ENCODE results near the gene AK4.

Gene AK4

DNA sequence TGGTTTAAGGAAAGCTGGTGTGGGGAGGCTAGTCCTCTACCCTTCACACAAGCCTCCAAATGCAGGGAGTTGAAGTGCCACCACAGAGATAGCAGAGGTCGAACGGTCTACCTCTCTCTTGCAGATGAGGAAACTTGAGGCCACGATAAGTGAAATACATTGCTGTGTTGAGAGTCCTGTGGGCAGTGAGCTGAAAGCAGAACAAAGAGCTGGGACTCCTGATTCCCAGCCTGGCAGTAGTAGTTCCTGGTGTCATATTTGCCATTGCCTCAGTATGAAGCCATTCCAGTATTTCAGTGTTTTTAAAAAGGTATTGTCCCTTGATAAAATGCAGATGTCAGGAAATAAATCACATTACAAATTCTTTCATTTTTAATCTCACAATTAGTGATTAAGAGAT is 28.6 kb downstream of the AK4 start:
- DNase-seq: no peak

DNA sequence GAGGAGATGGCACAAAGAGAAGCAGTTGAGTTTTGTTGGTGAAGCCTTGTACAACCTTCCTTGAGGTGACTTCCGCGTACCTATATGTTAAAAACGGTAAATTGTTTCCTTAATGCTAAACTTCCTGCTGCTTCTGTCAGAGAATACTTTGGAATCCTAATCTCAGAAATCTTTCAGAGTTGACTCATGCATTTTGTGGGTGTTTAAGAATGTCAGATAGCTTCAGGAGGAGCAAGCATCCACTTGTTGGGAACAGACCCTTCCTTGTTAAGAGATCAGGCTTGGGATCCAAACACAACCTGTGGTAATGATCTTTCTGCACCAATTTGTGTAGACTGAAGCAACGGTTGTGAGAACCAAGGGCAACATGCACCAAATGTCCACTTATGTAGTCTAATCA is 29.5 kb downstream of the AK4 start:
- no peak for DNase-seq

- DNase-seq: no peak
Measured at GRCh38 chr1:65178235-65178634, 30.2 kb downstream of the AK4 start.

GRCh38 chr1:65179148-65179547 is 31.1 kb downstream of the AK4 start:
- no peak for DNase-seq

DNA sequence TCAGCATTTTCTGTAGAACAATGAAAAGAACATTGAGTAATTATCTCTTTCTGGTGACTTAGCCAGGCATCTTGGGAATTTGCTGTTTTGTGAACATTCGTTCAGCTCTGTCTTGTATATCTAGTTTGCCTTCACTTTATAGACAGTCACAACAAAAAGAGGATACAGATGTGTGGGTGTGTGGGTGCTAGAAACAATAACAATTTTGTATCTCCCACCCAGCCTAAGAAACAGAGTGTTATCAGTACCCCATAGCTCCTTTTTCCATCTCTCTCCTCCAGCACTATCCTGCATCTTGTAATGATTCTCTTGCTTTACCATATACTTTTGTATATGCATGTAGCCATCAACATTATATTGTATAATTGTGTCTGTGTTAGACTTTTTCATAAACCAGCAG is 33.0 kb downstream of the AK4 start:
- no peak for DNase-seq

- no peak for DNase-seq
Measured at GRCh38 chr1:65182658-65183268, 34.8 kb downstream of the AK4 start.

- no peak for DNase-seq
Measured at GRCh38 chr1:65189576-65190115, 41.6 kb downstream of the AK4 start.

DNA sequence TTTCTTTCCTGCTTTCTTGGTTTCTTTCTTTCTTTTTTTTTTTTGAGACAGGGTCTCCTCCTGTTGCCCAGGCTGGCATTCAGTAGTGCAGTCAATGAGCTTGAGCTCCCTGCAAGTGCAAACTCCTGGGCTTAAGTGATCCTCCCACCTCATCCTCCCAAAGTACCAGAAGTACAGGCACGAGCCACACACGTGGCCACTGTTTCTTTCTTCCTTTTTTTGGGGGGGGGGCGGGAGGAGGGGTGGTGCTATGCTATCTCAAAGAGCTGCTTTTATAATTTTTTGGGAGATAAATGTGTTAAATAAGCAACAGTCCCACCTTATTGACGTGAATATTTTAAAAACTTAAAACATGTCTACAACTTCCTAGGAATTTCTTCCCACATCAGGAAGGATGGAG is 42.2 kb downstream of the AK4 start:
- DNase-seq: no peak

DNA sequence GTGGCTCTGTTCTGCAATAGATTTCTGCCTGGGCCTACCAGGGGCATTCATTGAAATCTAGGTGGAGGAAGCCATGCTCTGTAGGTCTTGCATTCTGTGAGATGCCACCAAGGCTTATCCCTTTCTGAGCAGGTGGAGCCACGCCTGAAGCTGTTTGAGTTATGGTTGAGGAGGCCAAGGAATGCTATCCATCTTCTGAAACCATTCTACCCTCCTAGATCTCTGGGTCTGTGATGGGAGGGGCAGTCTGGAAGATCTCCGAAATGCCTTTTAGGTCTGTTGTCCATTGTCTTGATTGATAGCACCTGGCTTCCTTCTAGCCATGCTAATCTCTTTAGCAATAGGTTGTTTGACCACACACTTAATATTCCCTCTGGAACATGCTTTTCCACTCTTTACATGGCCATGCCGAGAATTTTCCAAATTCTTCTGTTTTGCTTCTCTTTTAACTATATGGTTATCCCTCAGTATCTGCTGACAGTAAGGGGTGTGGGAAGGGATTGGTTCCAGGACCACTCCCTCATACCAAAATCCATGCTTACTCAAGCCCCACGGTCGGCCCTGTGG is 45.2 kb downstream of the AK4 start:
- no peak for DNase-seq

- DNase-seq: no peak
Measured at GRCh38 chr1:65195495-65196417, 47.8 kb downstream of the AK4 start.

DNA sequence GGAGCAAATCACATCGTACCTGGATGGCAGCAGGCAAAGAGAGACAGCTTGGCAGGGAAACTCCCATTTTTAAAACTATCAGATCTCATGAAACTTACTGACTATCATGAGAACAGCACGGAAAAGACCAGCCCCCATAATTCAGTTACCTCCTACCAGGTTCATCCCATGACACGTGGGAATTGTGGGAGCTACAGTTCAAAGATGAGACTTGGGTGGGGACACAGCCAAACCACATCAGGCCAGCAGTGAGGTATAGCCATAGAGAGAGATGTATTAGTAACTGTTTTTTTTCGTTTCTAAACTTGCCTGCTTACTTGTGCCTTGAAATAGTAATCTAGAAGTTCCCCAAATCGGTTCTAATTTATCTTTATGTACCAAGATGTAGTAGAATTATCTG is 48.9 kb downstream of the AK4 start:
- no peak for DNase-seq

DNA sequence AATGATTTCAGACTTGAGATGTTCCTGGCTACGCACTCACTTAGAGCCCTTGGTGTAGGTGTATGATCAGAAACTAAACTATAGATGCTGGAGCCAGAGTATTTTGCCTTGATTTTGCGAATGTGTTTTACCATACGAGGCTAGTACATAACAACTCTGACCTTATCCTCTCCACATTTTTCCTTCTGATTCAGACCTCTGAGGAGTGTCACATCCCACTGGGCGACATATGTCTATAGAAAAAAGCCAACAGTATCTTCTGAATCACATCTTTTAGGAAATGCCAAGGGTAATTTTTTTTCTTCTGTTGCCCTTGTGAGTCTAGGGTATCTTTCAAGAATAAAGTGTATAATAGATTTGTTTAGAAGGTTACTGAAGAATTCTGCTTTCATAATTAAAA is 49.6 kb downstream of the AK4 start:
- DNase-seq: no peak

- no peak for DNase-seq
Measured at GRCh38 chr1:65198096-65198495, 50.1 kb downstream of the AK4 start.

DNA sequence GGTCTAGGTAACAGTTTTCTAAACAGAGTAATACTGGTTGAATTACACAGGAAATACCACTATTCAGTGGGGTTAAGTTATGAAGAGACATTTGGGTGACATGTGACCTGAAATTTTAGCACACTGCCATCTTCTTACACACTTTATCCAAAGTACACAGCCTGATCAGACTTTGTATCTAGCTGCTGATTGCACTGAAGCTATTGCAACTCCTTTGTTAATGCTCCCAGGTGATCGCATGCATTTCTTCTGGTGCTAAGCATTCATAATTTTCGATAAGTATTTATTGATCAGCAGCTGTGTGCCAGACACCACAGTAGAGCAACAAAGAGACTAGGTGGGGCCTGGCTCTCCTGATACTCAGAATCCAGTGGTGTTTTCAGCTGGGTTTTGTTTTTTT is 52.4 kb downstream of the AK4 start:
- DNase-seq: no peak

DNA sequence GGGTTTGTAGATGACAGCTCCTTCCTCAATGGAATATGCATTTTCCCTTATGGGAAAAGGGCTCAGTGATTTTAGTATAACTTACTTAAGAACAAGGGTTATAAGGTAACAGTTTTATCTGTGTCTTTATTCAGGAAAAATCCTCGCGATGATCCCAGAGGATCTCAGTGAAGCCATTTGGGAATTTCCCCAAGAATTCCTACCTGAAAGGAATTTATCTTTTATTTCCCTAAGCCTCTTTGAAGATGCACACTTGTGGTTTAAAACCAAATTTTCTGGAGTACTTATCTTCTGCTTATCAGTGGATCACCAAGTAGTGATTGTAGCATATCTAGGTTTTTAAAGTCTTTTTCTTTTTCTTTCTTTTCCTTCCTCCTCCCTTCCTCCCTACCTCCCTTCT is 58.8 kb downstream of the AK4 start:
- DNase-seq: no peak

DNA sequence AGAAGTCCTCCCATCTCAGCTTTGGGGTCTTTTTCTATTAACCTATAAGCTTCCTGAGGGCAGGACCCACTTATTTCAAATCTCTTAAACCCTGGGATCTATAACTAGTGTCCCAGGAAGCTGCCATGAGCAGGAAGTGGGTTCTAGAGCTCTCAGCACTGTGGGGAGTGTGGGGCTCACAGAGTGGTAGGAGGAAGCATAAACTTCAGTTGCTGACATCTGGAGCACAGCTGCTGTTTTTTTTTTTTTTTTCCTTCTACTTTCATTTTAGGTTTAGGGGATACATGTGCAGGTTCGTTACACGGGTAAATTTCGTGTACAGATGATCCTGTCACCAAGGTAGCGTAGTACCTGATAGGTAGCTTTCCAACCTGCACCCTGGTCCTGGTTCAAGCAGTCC is 59.3 kb downstream of the AK4 start:
- no peak for DNase-seq

DNA sequence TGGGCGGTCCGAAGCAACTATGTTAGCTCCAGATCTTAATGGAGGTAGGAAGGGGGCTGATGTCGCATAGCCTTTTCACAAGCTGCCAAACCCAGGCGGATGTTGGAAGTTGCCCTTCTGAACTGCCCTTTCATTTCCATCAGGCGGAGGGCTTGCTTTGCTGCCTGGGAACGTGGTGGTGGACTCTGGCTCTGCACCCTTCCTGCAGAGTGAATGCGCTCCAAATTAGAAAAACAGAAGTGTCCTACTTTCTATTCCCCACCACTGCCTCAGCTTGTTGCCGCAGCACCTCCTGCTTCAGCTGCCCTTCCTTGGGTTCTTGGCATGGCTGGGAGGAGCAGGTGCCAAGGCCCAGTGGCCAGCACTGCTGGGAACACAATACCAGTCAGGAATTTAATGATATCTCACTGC is 60.6 kb downstream of the AK4 start:
- DNase-seq: no peak

GRCh38 chr1:65209005-65209885 is 61.2 kb downstream of the AK4 start:
- no peak for DNase-seq

- no peak for DNase-seq
Measured at GRCh38 chr1:65210325-65210724, 62.3 kb downstream of the AK4 start.

- no peak for DNase-seq
Measured at GRCh38 chr1:65211331-65211730, 63.3 kb downstream of the AK4 start.

DNA sequence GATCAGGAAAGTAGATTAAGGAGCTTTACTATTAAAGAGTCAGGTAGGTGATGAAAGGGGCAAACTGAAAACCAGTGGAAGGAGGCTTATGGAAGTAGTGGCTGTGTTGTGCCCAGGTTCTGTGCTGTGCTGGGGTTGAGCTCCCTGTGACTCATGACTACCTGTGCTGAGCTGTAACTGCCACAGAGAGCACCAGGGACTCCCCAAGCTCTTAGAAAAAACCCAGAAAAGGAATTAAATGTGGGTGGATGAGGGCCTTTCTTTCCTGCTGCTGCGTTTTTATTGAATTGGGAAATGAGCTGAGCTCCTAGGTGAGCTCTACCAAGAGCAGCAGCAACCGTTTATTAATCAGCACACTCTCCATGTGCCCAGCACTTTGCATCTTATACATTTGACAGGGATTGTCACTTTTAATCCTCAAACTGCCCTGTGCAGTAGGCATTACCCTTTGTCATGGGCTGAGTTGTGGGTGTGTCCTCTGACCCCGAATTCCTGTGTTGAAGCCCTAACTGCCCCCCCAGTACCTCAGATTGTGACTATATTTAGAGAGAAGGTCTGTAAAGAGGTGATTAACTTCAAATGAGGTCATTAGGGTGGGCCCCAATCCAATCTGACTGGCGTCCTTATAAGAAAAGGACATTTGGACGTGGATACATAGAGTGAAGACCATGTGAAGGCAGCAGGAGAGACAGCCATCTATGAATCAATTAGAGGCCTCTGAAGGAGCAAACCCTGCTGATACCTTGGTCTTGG is 65.4 kb downstream of the AK4 start:
- no peak for DNase-seq

DNA sequence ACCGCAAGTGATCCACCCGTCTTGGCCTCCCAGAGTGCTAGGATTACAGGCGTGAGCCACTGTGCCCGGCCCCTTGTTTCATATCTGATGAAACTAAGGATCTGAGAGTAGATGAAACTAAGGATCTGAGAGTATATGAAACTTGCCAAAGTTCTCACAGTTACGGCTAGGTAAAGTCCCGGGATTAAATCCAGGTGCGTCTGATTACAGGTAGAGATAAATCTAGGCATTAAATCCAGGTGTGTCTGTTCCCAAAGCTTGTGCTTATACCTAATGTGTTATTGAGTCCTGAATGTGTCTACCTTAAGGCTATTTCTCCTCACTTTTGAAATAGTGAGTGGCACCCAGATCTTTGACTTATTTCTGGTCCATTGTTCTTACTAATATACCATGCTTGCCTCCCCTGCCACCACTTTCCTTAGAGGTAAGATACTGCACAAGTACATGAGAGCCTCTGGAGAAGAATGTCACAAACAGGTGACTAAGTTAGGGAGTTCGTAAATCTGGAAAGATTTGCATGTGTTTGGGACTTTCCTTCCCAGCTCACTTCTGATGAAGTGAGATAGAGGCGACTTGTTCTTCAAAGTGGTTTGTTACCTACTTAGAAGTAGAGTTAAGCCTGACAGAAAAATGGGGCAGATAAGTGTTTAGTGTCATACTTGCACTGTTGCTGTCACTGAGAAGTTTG is 66.5 kb downstream of the AK4 start:
- DNase-seq: no peak
